Right lobe of liver (tissue), 4 donors: ENCODE data around the gene THUMPD3.

ENCODE experiments used
- CTCF ChIP-seq, 4 donors: fragments of 200-600 bp in 3 of 4; fragments of 450-650 bp in 1 of 4; IDR thresholded peaks; one replicate each; pipeline versions ENCODE4 v1.5.1 to v1.8.0; 2016 to 2022; ENCODE audit warnings: antibody characterized with exemption in 4 of 4, mild to moderate bottlenecking in 2 of 4
- POLR2A ChIP-seq: fragments of 450-650 bp; IDR thresholded peaks from one replicate; pipeline ENCODE4 v1.6.1; 2017; ENCODE audit warnings: antibody characterized with exemption, mild to moderate bottlenecking
- donor health status: DM: no; HTN: no; CAD: no.
- donor health status: DM: no; HTN: no; CAD: no.
- donor health status: DM: no; HTN: yes; CAD: no.

- TF ChIP-seq POLR2A = no peak
- no peak for TF ChIP-seq CTCF (IDR thresholded peaks at IDR 0.05)
Observed at GRCh38 chr3:9412293-9412692, 49.4 kb downstream of the THUMPD3 start.
